Panc1 (cell line): ENCODE data around the gene CDK4.
"Not testable (repeated sequence)": the region's sequence is repeated elsewhere in the genome, so short reads cannot be mapped to it uniquely, and the experiment has no call there.

Experiments used
- CTCF ChIP-seq: fragments of 450-650 bp; IDR thresholded peaks from 2 replicates; pipeline ENCODE4 v1.5.1; 2017; ENCODE audit warnings: mild to moderate bottlenecking
- POLR2AphosphoS5 ChIP-seq: IDR thresholded peaks from 2 replicates; pipeline ENCODE4 v1.6.1; 2012; ENCODE audit warnings: mild to moderate bottlenecking, low read depth, low read length, moderate library complexity

- TF ChIP-seq POLR2AphosphoS5, CTCF: not testable (repeated sequence)
Measured at GRCh38 chr12:57774634-57775033, 22.5 kb upstream of the CDK4 start.
